ENCODE data around the gene DAZAP1.

Gene DAZAP1

GRCh38 chr19:1407528-1408299 is at the start of gene DAZAP1:
Gene DAZAP1, plus strand, starts transcription at chr19:1407586. Its CDS starts 188 bp downstream, at chr19:1407774.
- peak; percentile 28 for DNase-seq

- DNase-seq = no peak
Measured at GRCh38 chr19:1360126-1360817, 47.1 kb upstream of the DAZAP1 start.

- no peak for DNase-seq
Measured at GRCh38 chr19:1360818-1361461, 46.4 kb upstream of the DAZAP1 start.

GRCh38 chr19:1361601-1362386 is 45.6 kb upstream of the DAZAP1 start:
- DNase-seq = no peak

- DNase-seq = no peak
Measured at GRCh38 chr19:1362387-1363257, 44.8 kb upstream of the DAZAP1 start.

- DNase-seq = peak; percentile 15
Measured at GRCh38 chr19:1363599-1363998, 43.8 kb upstream of the DAZAP1 start.

GRCh38 chr19:1364070-1364704 is 43.2 kb upstream of the DAZAP1 start:
- DNase-seq = no peak

- DNase-seq = no peak
Measured at GRCh38 chr19:1365319-1366269, 41.8 kb upstream of the DAZAP1 start.

GRCh38 chr19:1366296-1366695 is 41.1 kb upstream of the DAZAP1 start:
- no peak for DNase-seq

GRCh38 chr19:1366899-1367870 is 40.2 kb upstream of the DAZAP1 start:
- no peak for DNase-seq

- DNase-seq = no peak
Measured at GRCh38 chr19:1369214-1369805, 38.1 kb upstream of the DAZAP1 start.

GRCh38 chr19:1370579-1371361 is 36.6 kb upstream of the DAZAP1 start:
- no peak for DNase-seq

- DNase-seq = no peak
Measured at GRCh38 chr19:1373042-1373533, 34.3 kb upstream of the DAZAP1 start.

GRCh38 chr19:1373534-1374249 is 33.7 kb upstream of the DAZAP1 start:
- no peak for DNase-seq

- DNase-seq = no peak
Measured at GRCh38 chr19:1374250-1374577, 33.2 kb upstream of the DAZAP1 start.

GRCh38 chr19:1376415-1376805 is 31.0 kb upstream of the DAZAP1 start:
- DNase-seq = no peak
